GM21367 (cell line): ENCODE data around the gene AHI1.
A peak's percentile ranks its signal among the peaks of the same experiment; 100 is the strongest.

Source experiments
- ATAC-seq: cut with Tn5 transposase; IDR thresholded peaks from one replicate; pipeline ENCODE4 v1.9.1; 2021; ENCODE audit not compliant: unreplicated experiment

Gene AHI1

GRCh38 chr6:135497412-135498184 lies at the start of gene AHI1:
AHI1 (minus strand) TSS chr6:135497740; CDS start chr6:135492237, 5,503 bp downstream.
- peak; percentile 96 for ATAC-seq

- ATAC-seq, result no peak
These were observed 49.3 kb upstream of the AHI1 start for GRCh38 chr6:135546680-135547418.

- ATAC-seq, result no peak
These were observed 48.7 kb upstream of the AHI1 start for GRCh38 chr6:135546206-135546605.

GRCh38 chr6:135540207-135540840 lies 42.8 kb upstream of the AHI1 start:
- no peak for ATAC-seq

DNA sequence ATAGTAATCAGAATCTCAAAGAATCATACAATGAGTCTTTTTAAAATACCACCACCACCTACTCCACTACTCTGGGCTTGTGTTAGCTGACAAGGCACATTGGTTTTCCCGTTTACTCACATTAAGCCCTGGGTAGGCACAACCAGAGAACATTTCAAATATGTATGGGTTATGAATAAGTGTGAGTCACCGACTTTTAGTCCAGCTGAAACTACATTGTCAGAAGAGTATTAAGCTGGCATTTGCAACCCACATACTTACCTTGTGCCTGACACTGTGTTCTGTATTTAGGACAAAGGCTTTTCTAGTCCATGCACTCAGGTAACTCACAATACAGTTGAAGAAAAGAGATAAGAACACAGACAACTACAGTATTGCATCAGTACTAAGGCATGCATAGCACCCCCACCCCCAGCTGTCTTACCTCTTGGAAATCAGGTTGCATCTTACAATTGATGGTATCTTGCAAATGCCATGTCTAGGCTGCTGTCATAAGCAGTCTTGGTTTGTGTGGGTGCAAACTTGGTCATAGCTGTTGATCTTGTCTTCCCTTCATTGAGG lies 40.3 kb upstream of the AHI1 start:
- no peak for ATAC-seq

GRCh38 chr6:135535989-135536414 lies 38.5 kb upstream of the AHI1 start:
- no peak for ATAC-seq

DNA sequence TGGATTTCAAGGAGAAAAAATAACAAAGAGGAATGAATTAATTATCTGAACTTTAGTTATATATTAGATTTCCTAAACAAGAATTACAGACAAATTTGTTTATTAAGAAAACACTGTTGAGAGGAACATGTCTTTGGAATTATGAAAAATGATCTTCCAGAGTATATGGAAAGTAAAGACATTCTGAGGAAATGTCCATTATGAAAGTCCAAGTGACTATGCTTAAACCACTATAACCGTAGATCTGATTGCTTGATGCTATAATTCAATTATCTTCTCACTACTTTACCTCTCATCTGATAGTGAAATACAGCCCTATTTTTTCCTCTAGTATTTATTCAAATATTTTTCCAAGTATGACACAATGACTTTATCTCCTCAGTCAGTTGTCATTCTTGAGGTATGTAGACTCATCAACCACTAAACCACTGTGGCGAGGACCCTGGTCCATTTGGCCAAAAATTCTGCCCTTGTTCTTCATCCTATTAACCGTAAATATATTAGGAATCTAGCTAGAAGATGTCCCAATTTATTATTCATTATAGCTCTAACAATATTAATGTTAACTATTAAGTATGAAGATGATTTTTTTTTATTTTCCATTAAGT lies 37.3 kb upstream of the AHI1 start:
- ATAC-seq, result no peak

DNA sequence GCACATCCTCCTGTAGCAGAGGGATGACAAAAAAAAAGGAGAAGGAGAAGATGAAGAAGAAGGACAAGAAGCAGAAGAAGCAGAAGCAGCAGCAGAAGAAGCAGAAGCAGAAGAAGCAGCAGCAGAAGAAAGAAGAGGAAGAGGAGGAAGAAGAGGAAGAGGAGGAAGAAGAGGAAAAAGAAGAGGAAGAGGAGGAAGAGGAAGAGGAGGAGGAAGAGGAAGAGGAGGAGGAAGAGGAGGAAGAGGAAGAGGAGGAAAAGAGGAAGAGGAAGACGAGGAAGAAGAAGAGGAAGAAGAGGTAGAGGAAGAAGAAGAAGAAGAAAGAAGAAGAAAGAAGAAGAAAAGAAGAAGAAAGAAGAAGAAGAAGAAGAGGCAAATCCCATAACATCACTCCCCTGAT lies 35.0 kb upstream of the AHI1 start:
- ATAC-seq, result no peak

DNA sequence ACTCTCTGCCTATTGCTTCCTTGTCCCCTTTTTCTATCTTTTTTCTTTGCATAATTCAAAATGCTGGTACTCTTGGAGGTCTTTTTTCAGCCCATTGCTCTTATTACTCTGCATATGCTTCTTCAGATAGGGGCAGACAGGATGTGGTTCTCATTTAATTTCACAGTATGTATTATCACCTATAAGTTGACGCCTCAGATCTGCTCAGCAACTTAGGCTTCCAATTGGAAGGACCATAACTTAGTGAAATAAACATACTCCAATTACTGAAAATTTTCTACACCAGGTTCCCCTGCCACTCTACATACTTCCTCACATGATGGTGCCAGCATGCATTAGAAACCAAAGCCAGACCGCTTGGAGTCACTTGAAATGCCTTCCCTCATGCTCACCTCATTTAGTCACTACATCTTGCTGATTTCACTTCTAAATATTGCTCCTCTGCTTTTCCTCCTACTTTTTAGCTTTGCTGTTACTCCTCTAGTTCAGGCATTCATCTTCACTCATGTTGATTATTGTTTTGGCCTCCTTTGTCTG lies 34.5 kb upstream of the AHI1 start:
- ATAC-seq, result no peak

DNA sequence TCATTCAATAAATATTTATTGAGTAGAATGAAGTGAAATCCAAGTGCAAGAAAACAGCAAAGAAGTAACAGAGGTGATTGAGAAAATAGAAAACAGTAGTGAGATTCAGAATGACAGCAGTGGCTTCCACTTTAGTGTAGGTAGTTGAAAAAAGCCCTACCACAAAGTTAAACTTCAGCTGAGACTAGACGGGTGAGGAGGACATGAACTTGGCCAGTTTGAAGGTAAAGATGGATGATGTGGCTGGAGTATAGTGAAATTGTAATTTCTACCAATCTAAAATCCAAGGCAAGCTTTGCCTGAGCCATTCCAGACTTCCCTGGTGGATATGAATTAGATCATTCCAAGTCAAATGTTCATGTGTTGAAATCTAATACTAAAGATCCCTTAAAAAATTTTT lies 32.6 kb upstream of the AHI1 start:
- no peak for ATAC-seq

DNA sequence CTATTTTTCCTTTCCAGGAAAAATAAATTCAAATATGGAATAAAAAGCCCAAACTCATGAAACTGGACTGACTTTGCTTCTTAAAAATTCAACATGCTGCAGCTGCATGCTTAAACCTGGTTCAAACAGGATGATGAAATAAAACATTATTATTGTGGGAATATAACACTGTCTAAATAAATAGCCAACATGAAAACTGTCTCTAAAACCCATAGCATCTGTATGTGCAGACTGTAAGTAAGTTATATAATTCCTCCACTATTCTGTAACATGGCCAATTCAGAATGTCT lies 30.4 kb upstream of the AHI1 start:
- ATAC-seq, result no peak

DNA sequence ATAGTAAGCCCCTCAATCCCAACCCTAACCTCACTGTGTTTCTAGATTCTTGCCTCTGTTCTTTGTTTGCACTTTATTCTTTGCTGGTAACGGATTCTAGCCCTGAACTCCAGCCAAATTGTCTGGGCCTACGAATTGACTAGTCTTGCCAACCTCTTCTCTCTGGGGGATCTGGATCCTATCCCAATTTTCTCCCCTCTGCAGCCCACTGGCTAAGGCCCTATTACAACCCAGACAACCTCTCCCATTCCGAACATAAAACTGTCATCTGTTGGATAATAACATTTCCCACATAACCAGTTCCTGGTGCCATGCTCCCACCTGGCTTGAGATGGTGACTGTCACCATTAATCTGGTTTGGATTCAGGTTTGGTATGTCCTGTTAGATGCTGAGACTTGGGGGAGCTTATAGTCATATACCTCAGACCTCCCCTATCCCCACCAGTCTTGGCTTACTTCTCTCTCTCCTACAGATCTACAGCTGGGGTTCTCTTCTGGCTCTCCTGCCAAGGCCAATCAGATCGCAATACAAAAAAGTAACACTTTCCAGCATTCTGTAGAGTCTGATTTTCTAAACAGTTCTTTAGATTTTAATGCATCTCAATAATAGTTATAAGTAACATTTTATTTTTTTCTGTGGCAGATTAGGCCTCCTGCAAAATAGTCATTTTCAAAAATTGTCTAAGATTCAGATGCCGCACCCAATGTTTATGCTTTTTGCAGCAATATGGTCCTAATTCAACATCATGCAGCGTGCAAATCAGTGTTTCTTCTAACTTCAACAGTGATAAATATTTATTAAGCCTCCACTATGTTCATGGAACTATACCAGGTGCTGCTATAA lies 29.8 kb upstream of the AHI1 start:
- ATAC-seq, result no peak

DNA sequence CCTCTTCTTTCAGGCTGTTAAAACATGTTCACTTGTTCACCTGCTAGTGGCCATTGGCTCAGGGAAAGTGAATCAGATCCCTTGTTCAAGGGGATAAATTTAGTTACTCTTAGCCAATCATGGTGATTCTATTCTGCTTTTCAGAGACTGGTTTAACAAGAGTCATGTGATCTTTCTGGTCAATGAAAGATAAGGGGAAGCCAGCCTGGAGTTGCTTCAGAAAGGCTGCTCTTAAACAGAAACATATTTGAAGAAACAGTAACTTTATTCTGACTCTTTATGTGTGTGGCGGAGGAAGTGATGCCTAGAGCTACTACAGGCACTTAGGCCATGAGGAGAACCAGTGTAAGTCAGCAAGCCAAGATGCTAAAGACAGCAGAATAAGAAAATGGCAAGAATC lies 28.1 kb upstream of the AHI1 start:
- ATAC-seq, result no peak

GRCh38 chr6:135522965-135523692 lies 25.6 kb upstream of the AHI1 start:
- no peak for ATAC-seq

GRCh38 chr6:135521431-135521830 lies 23.9 kb upstream of the AHI1 start:
- no peak for ATAC-seq

- no peak for ATAC-seq
These were observed 23.2 kb upstream of the AHI1 start for GRCh38 chr6:135520781-135521180.

DNA sequence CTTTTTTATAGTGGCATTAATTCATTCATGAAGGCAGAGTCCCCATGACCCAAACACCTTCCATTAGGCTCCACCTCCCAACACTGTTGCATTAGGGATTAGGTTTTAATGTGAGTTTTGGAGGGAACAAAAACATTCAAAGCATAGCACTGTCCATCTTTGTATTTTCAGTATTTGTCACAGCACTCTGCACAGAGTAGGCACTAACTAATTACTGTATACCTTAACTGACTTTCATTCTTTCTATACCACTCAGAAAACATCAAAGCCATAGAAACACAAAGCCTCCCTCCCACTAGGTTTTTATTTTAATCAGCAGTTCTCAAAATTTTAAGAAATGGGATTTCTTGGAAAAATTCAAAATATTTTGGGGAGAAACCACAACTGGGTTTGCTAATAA lies 21.8 kb upstream of the AHI1 start:
- no peak for ATAC-seq

GRCh38 chr6:135517527-135517926 lies 20.0 kb upstream of the AHI1 start:
- no peak for ATAC-seq

- no peak for ATAC-seq
These were observed 17.2 kb upstream of the AHI1 start for GRCh38 chr6:135514706-135515105.
